Measurements from ENCODE around the gene OSBPL9. TPM values are rescaled to one million over a fixed set of nuclear protein-coding genes. Genes with fewer than 3 reads are reported as not detected.

The OSBPL9 gene
- total and polyA plus RNA-seq, 10 of the 15 experiments (the other 5 are each of a cell fraction or from before 2014, with no cell fraction given), result 25.9 to 156 (median 108) TPM

- POLR2A ChIA-PET, result no interaction called here
- Histone ChIP-seq H2AFZ (ENCODE audit: control insufficient read depth, low read depth, low read length) (no peak overlapping the region), H3K9ac (ENCODE audit: control insufficient read depth, insufficient read depth, low read length) (no peak overlapping the region), H3K4me2 (ENCODE audit: control insufficient read depth, insufficient read depth) (no peak overlapping the region), H3K9me3 (replicated peaks; ENCODE audit: control insufficient read depth, insufficient read depth, low read length) (no peaks in the 10 kb centered on the region), H3K27me3 (replicated peaks in 1 of 2; ENCODE audit: control insufficient read depth in 2 of 2, insufficient read depth in 2 of 2, low read length in 1 of 2) (no peaks in the 10 kb centered on the region), H3K27ac (ENCODE audit: control insufficient read depth, insufficient read depth) (no peak overlapping the region), H3K4me1 (ENCODE audit: control insufficient read depth, insufficient read depth, low read length) (no peaks in the 10 kb centered on the region), H3K4me3 (no peak overlapping the region), H3K79me2 (ENCODE audit: control insufficient read depth, insufficient read depth, low read length) (no peaks in the 10 kb centered on the region), H3K36me3 (ENCODE audit: control insufficient read depth in 2 of 2, insufficient read depth in 2 of 2, low read length in 1 of 2) (no peaks in the 10 kb centered on the region), H4K20me1 (ENCODE audit: control insufficient read depth, insufficient read depth) (no peaks in the 10 kb centered on the region)
- intact Hi-C loops (cut with micrococcal nuclease; ENCODE audit: unreplicated experiment), result no loop called here
- DNase-seq (ENCODE audit: low read depth, low spot score), result no peak
- no peak for ATAC-seq
- 80% methylated on average over 3 of the region's 3 CpGs for WGBS (ENCODE audit: insufficient coverage, insufficient replicate concordance, low lambda C conversion rate, missing lambda C conversion rate)
- CTCF ChIA-PET, result interaction anchor here (0.8 to 1.7 kb wide), 3 partner anchors 9 to 71 kb away, joined by 3 to 5 read pairs (median 5); no protein-coding TSS in a partner anchor
- in situ Hi-C loops (cut with MboI), result no loop called here
- RAD21 ChIA-PET (ENCODE audit: unreplicated experiment), result no interaction called here
- no peak for FAIRE-seq
- SMC1A ChIA-PET (ENCODE audit: uncharacterized antibody, unreplicated experiment), result interaction anchor here (1.2 to 1.3 kb wide), 2 partner anchors 20 to 69 kb away, joined by 5 read pairs; no protein-coding TSS in a partner anchor
- no TSS peak for BruUV-seq (replicated peaks)
- no peak for TF ChIP-seq TCF3 (IDR thresholded peaks at IDR 0.05; ENCODE audit: borderline replicate concordance, insufficient read depth, low read depth, low read length)
- TF ChIP-seq, protein P1, sequence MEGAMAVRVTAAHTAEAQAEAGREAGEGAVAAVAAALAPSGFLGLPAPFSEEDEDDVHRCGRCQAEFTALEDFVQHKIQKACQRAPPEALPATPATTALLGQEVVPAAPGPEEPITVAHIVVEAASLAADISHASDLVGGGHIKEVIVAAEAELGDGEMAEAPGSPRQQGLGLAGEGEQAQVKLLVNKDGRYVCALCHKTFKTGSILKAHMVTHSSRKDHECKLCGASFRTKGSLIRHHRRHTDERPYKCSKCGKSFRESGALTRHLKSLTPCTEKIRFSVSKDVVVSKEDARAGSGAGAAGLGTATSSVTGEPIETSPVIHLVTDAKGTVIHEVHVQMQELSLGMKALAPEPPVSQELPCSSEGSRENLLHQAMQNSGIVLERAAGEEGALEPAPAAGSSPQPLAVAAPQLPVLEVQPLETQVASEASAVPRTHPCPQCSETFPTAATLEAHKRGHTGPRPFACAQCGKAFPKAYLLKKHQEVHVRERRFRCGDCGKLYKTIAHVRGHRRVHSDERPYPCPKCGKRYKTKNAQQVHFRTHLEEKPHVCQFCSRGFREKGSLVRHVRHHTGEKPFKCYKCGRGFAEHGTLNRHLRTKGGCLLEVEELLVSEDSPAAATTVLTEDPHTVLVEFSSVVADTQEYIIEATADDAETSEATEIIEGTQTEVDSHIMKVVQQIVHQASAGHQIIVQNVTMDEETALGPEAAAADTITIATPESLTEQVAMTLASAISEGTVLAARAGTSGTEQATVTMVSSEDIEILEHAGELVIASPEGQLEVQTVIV (IDR thresholded peaks at IDR 0.05; ENCODE audit: borderline replicate concordance, partially characterized antibody), result no peak
- TF ChIP-seq PKNOX1 (IDR thresholded peaks at IDR 0.05), result no peak
- TF ChIP-seq YBX1 (IDR thresholded peaks at IDR 0.05), result no peak
- no peak for TF ChIP-seq NR2F1 (conservative IDR thresholded peaks at IDR 0.05)
- TF ChIP-seq PAX5 (IDR thresholded peaks at IDR 0.05; ENCODE audit: borderline replicate concordance, low read depth, low read length), result no peak
- TF ChIP-seq NR2C2 (IDR thresholded peaks at IDR 0.05; ENCODE audit: borderline replicate concordance, control insufficient read depth, insufficient read length, low read depth), result no peak
- no peak for TF ChIP-seq CHD4 (IDR thresholded peaks at IDR 0.05)
- TF ChIP-seq SUZ12 (IDR thresholded peaks at IDR 0.05; ENCODE audit: unreplicated experiment), result no peak
- TF ChIP-seq, protein P2, sequence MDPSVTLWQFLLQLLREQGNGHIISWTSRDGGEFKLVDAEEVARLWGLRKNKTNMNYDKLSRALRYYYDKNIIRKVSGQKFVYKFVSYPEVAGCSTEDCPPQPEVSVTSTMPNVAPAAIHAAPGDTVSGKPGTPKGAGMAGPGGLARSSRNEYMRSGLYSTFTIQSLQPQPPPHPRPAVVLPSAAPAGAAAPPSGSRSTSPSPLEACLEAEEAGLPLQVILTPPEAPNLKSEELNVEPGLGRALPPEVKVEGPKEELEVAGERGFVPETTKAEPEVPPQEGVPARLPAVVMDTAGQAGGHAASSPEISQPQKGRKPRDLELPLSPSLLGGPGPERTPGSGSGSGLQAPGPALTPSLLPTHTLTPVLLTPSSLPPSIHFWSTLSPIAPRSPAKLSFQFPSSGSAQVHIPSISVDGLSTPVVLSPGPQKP (IDR thresholded peaks at IDR 0.05; ENCODE audit: low read depth, low read length), result no peak
- TF ChIP-seq ZZZ3 (IDR thresholded peaks at IDR 0.05; ENCODE audit: control insufficient read depth, insufficient read length, low read depth), result no peak
- TF ChIP-seq, protein P3, sequence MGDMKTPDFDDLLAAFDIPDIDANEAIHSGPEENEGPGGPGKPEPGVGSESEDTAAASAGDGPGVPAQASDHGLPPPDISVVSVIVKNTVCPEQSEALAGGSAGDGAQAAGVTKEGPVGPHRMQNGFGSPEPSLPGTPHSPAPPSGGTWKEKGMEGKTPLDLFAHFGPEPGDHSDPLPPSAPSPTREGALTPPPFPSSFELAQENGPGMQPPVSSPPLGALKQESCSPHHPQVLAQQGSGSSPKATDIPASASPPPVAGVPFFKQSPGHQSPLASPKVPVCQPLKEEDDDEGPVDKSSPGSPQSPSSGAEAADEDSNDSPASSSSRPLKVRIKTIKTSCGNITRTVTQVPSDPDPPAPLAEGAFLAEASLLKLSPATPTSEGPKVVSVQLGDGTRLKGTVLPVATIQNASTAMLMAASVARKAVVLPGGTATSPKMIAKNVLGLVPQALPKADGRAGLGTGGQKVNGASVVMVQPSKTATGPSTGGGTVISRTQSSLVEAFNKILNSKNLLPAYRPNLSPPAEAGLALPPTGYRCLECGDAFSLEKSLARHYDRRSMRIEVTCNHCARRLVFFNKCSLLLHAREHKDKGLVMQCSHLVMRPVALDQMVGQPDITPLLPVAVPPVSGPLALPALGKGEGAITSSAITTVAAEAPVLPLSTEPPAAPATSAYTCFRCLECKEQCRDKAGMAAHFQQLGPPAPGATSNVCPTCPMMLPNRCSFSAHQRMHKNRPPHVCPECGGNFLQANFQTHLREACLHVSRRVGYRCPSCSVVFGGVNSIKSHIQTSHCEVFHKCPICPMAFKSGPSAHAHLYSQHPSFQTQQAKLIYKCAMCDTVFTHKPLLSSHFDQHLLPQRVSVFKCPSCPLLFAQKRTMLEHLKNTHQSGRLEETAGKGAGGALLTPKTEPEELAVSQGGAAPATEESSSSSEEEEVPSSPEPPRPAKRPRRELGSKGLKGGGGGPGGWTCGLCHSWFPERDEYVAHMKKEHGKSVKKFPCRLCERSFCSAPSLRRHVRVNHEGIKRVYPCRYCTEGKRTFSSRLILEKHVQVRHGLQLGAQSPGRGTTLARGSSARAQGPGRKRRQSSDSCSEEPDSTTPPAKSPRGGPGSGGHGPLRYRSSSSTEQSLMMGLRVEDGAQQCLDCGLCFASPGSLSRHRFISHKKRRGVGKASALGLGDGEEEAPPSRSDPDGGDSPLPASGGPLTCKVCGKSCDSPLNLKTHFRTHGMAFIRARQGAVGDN (IDR thresholded peaks at IDR 0.05), result no peak
- TF ChIP-seq, protein P4, sequence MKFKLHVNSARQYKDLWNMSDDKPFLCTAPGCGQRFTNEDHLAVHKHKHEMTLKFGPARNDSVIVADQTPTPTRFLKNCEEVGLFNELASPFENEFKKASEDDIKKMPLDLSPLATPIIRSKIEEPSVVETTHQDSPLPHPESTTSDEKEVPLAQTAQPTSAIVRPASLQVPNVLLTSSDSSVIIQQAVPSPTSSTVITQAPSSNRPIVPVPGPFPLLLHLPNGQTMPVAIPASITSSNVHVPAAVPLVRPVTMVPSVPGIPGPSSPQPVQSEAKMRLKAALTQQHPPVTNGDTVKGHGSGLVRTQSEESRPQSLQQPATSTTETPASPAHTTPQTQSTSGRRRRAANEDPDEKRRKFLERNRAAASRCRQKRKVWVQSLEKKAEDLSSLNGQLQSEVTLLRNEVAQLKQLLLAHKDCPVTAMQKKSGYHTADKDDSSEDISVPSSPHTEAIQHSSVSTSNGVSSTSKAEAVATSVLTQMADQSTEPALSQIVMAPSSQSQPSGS (IDR thresholded peaks at IDR 0.05; ENCODE audit: low read length), result no peak
- TF ChIP-seq SMC3 (IDR thresholded peaks at IDR 0.05; ENCODE audit: borderline replicate concordance, low read length), result no peak
- no peak for TF ChIP-seq CREB1 (IDR thresholded peaks at IDR 0.05; ENCODE audit: low read depth)
Measured at GRCh38 chr1:51697166-51697565, 80.3 kb downstream of the OSBPL9 start.
